Stimulated activated CD4-positive, alpha-beta T cell treated with anti-CD3 and anti-CD28 coated beads, Interleukin-1b, Interleukin-23, amount 100 ng/mL, for 24 hours (primary cell): Measurements from ENCODE around the gene KRTAP4-12.
"Not testable (repeated sequence)": the region's sequence is repeated elsewhere in the genome, so short reads cannot be mapped to it uniquely, and the experiment has no call there.

Experiments
- DNase-seq, 4 experiments: peaks; one replicate each; pipeline ENCODE4 v3.0.0-alpha.2; 2020; ENCODE audit warnings: low read depth in 4 of 4, low spot score in 1 of 4

KRTAP4-12 gene

DNA sequence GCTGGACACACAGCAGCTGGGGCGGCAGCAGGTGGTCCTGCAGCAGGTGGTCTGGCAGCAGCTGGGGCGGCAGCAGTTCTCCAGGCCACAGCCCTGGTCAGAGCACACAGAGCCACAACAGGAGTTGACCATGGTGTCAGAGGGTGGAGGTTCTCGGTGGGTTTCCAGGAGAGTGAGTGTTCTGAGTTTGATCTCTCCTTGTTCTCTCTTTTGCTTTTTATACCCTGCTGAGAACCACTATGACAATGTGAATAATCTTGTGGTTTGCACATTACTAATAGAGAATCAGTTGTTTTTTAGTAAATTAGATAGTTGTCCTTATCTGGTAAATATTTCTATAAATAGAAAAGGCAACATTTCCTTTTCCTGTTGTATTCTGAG is at the start of gene KRTAP4-12:
KRTAP4-12 (minus strand) TSS at position 192 of the 381 bp plus-strand sequence; CDS start at position 132, 60 bp downstream.
- not testable (repeated sequence) for DNase-seq

DNA sequence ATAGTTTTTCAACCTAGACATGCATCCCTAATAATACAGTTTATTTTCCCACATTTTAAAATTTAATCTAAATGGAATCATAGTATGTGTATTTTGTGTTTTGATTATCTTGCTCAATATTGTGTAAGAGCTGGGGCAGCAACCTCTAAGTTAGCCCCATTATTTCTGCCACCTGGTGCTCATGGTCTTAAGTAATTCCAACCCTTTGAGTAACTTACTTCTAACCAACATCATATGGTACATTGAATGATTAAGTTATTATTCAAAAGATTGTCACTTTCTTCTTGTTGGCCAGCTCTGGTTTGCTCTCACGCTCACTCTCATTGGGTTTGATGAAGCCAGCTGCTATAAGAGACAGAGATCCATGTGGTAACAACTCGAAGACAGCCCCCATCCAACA is 47.9 kb upstream of the KRTAP4-12 start:
- no peak for DNase-seq

DNA sequence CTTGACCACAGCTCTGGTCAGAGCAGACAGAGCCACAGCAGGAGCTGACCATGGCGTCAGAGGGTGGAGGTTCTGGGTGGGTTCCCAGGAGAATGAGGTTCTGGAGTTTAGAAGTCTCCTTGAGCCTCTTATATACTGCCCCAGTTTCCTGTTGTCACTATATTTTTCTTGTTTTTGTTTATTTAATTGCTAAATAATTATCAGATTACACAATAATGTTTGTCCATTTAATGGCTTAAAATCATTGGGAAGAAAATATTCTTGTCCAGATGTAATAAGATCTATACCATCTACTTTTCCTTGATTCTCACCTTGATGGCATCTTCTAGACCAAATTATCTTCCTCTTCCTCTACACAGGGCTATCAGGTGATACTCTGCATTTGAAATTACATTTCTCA is 44.1 kb upstream of the KRTAP4-12 start, which contains the start of gene KRTAP4-3:
KRTAP4-3 (minus strand) TSS at position 101 of the 400 bp plus-strand sequence; CDS start at position 52, 49 bp downstream.
- no peak for DNase-seq

DNA sequence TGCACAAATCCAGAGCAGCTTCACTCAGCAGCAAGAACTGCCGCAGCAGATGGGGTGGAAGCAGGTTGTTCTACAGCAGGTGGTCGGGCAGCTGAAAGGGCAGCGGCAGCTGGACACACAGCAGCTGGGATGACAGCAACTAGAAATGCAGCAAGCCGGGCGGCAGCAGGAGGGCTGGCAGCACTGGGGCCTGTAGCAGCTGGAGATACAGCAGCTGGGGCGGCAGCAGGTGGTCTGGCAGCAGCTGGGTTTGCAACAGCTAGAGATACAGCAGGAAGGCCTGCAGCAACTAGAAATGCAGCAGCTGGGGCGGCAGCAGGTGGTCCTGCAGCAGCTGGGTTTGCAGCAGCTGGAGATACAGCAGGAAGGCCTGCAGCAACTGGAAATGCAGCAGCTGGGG is 43.6 kb upstream of the KRTAP4-12 start:
- DNase-seq = no peak

DNA sequence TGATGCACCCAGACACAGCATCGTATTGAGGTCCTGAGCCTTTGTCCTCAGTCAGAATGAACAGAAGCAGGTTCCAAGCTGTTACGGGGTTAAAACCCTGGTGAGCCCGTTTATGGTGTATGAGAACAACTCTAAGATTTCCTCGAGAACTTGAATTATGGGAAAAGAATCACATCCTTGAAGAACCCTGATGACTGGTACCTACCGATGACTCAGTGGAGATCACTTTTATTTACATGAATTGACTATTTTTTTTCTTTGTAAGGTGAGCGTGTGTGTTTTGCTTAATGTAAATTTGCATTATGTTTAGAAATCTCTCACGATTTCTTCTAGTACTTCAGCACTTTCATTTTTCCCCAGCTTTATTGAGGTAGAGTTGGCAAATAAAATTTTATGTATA is 39.8 kb upstream of the KRTAP4-12 start:
- DNase-seq = no peak

DNA sequence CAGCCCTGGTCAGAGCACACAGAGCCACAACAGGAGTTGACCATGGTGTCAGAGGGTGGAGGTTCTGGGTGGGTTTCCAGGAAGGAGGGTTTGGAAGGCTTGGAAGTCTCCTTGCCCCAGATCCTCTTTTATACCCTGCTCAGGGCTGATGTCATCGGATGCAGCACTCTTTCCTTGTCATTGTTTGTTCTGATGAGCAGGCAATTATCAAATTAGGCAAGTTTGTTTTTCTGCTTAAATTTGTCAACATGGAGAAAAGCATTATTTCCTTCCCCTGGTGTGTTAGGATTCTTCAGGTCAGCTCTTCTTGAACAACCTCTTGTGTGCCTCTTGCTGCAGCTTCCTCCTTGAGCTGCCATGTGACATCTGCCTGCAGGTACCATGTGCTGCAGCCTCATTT is 36.7 kb upstream of the KRTAP4-12 start, which contains the start of gene KRTAP4-4:
KRTAP4-4 (minus strand) TSS at position 101 of the 400 bp plus-strand sequence; CDS start at position 44, 57 bp downstream.
- DNase-seq = no peak

DNA sequence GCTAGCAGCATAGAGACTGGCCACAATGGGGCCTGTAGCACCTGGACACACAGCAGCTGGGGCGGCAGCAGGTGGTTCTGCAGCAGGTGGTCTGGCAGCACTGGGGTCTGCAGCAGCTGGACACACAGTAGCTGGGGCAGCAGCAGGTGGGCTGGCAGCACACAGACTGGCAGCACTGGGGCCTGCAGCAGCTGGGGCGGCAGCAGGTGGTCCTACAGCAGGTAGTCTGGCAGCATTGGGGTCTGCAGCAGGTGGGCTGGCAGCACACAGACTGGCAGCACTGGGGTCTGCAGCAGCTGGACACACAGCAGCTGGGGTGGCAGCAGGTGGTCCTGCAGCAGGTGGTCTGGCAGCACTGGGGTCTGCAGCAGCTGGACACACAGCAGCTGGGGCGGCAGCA is 36.2 kb upstream of the KRTAP4-12 start:
- DNase-seq = not testable (repeated sequence)

DNA sequence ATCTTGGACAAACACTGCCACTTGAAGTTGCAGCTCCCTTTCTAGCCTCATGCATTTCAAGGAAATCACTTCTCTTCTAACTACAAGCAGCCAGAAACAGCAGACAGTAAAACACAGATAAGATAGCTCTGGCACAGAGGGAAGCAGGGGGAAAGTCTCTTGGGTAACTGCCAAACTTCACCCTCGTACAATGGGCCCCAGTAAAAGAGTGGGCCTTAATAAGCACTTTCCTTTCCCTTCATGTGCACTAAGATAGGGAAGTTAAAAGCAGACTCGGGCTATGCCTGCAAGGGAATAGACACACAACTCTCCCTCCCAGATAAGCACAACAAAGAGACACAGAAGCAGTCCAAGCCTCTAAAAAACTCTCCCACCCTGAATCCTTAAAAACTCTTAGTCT is 29.9 kb upstream of the KRTAP4-12 start:
- no peak for DNase-seq

DNA sequence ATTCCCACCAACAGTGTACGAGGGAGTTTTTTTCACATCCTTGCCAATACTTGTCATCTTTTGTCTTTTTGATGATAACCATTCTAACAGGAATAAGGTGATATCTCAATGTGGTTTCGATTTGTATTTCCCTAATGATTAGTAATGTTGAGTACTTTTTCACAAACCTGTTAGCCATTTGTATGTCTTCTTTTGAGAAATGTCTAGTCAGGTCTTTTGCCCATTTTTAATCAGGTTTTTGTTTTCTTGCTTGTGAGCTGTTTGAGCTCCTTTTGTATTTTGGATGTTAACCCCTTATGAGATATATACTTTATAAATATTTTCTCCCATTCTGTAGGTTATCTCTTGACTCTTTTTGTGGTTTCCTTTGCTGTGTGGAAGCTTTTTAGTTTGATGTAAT is 27.5 kb upstream of the KRTAP4-12 start:
- DNase-seq = no peak

DNA sequence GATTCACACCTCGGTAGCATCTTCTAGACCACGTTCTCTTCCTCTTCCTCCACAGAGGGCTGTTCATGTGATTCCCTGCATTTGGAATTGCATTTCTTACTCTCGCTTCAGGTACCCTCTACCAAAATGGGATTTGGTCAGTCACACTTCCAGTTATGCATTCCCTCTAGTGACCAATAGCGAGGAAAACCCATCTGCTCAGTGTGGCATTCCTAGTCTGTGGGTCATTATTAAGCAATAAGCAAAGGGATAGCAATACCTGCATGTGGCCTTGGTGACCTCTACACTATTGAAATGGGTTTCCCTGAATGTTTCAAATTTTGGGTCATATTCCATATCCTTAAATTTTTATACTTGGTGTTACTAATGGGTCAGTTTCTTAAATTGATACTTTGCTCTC is 26.0 kb upstream of the KRTAP4-12 start:
- no peak for DNase-seq

DNA sequence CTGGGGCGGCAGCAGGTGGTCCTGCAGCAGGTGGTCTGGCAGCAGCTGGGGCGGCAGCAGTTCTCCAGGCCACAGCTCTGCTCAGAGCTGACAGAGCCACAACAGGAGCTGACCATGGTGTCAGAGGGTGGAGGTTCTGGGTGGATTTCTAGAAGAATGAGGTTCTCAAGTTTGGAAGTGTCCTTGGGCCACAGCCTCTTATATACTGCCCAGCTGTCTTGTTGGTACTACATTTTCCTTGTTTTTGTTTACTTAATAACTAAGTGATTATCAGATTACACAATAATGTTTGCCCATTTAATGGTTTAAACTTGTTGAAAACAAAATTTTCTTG is 25.6 kb upstream of the KRTAP4-12 start, which contains the start of gene KRTAP4-5:
KRTAP4-5 (minus strand) TSS at position 174 of the 334 bp plus-strand sequence; CDS start at position 116, 58 bp downstream.
- no peak for DNase-seq

DNA sequence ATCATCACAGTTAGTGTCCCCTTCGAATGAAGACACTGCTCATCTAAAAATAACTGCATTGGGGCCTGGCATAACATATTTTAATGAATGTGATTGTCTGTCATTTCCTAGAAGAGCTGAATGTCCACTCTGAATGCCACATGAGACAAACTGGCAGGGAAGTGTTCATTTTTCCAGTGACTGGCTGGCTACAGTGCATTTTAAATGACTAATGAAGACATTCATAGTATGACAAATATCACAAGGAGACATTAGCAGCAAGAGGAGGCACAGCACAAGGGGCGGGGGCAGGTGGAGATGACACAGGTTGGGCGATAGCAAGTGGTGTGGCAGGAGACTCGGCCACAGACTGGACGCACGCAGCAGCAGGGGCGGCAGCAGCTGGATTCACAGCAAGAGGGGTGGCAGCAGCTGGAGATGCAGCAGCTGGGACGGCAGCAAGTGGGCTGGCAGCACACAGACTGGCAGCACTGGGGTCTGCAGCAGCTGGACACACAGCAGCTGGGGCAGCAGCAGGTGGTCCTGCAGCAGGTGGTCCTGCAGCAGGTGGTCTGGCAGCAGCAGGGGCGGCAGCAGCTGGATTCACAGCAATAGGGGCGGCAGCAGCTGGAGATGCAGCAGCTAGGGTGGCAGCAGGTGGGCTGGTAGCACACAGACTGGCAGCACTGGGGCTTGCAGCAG is 25.1 kb upstream of the KRTAP4-12 start:
- not testable (repeated sequence) for DNase-seq

DNA sequence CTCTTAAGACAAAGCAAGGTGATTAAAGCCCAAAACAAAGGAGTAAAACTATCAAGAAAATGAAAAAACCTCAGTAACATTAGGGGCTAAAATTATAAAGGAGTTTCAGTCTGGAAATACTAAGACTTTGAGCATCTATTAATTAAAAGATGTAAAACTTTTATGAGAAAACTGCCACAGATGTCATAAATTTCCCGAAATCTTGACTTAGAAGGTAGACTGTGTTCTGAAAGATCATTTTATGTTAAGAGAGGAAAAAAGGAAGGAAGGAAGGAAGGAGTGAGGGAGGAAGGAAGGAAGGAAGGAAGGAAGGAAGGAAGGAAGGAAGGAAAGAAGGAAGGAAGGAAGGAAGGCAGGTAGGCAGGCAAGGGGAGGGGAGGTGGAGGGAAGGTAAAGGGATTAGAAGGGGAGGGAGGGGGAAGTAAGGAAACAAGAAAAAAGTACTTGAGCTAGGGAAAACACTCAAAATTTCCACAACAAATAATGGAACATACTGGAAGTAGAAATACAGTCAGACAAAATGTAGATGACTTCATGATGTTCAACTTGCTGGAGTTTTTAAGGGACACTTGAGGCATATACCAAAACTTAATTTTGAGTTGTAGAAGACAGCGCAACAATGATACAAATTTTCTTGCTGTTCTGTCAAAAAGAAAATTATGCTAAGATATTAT is 23.7 kb upstream of the KRTAP4-12 start:
- no peak for DNase-seq

DNA sequence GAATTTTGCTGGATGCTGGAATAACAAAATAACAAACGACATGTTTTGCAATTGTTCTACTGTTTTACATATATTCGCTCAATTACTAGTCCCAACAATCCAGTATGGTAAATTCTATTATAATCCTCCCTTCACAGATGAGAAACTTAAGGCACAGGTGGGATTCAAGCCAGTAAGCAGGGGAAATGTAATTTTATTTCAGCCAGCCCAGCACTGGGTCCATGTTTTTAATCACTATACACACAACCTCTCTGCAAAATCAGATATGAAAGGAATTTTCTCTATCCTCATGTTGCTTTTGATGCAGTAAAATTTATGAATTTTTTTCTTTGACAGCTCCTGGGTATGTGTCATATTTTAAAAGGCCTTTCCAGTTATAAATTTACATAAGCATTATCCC is 21.3 kb upstream of the KRTAP4-12 start:
- DNase-seq = no peak

DNA sequence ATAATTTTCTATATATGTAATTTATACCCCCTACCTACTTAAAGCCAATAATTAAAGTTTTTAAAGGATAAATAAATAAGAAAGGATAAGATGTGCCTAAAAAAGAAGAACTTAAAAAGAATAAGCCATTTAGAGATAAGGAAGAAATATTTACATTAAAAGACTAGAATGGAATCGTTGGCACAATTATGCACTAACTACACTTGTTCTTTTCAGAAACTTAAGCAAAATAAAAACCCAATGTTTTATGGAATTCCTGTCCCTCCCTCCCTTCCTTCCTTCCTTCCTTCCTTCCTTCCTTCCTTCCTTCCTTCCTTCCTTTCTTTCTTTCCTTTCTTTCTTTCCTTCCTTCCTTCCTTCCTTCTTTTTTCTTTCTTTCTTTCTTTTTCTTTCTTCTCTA is 20.9 kb upstream of the KRTAP4-12 start:
- no peak for DNase-seq

DNA sequence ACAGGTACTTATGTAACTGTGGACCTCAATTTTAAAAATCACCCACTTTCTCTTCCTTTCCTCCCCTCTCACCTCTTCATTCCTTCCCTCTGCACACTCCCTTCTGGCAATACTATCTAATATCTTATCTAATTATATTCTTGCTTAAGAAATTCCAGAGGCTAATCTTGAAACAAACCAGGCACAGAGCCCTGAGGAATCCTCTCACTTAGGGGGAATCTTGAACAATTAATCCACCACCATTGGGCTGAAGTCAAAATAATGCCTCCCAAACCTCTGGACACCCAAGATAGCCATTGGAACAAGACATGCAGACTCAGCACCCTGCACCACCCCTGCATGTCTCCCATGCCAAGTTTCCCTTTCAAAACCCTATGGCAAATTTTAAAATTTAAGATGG is 17.4 kb upstream of the KRTAP4-12 start:
- no peak for DNase-seq

DNA sequence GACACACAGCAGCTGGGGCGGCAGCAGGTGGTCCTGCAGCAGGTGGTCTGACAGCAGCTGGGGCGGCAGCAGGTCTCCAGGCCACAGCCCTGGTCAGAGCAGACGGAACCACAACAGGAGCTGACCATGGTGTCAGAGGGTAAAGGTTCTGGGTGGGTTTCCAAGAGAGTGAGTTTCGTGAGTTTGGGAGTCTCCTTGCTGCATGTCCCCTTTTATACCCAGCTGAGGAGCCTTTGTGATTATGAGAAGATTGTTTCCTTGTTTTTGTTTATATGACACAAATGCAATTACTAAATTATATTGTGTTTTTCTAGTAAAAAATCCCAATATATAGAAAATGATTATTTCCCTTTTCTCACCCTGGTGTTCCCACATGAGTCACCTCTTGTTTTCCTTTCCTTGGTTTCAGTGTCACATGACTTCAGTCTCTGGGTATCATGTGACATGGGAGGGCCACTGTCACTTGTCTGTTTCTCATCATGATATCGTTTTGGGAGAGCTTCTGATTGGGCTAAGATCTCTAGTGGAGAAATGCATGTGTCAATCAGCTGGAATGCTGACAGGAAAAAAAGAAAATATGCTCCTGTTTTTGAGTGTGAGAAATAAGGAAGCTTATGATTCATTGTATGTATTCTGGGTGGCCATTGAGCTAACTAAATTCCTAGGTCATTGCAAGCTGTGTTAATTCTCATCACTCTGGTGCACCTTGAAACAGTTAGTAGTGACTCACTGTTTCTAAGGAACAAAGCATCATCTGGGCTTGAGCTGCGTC is 16.6 kb upstream of the KRTAP4-12 start, which contains the start of gene KRTAP4-6:
KRTAP4-6 (minus strand) TSS at position 185 of the 772 bp plus-strand sequence; CDS start at position 128, 57 bp downstream.
- no peak for DNase-seq

DNA sequence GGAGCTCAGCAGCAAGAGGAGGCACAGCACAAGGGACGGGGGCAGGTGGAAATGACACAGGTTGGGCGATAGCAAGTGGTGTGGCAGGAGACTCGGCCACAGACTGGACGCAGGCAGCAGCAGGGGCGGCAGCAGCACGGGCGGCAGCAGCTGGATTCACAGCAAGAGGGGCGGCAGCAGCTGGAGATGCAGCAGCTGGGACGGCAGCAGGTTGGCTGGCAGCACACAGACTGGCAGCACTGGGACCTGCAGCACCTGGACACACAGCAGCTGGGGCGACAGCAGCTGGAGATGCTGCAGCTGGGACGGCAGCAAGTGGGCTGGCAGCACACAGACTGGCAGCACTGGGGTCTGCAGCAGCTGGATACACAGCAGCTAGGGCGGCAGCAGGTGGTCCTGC is 15.9 kb upstream of the KRTAP4-12 start:
- not testable (repeated sequence) for DNase-seq

DNA sequence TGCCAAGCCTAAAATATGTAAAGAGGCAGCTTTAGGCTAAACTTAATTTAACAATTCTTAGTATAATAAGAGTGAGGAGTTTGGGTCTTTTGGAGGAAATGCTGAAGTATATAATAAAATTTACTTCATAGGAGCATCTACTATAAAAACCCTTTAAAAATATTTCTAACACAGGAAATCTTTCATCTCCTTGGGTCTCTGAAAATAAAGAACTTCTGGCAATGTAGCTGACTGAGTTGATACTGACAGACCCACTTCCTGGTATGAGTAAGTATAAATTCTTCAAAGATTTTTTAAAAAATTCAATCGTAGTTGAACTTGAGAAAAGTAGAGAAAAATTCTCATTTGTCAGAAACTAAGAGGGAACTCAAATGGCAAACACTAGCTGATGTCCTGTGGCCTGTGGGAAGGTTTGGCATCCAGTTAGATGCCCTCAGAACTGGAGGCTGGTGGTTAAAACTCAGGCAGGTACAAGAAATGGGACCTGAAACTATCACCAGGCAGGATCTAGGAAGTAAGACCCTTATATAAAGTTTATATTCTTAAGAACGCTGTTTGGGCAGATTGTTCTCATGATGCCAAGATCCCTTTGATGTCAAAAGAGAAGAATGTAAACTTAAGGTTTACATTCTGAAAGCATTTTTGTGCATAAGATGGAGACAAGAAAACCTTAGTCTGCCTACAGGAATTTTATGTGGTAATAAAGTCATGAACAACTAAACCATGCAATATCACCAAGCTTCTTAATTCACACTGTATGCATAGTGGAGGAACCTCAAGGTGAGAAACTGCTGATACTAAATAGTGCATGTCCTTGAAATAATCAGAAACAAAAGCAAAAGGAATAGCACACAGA is 10.1 kb upstream of the KRTAP4-12 start:
- no peak for DNase-seq

DNA sequence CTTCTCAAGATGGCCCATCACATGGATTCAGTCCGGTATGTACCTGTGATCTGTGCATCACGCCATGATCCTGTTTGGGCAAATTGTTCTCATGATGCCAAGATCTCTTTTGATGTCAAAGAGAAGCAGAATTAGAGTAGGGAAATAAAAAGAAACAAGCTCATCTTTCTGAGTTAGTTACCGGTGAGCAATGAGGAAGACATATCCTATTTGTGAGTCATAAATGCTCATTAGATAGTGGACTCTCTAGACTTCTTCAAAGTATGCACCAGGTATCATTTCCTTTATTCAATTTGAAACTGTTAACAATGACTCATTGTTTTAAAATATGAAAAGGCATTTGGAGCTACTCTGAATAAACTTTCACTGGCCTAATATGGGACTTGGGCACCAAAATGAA is 8.0 kb upstream of the KRTAP4-12 start:
- DNase-seq = no peak

DNA sequence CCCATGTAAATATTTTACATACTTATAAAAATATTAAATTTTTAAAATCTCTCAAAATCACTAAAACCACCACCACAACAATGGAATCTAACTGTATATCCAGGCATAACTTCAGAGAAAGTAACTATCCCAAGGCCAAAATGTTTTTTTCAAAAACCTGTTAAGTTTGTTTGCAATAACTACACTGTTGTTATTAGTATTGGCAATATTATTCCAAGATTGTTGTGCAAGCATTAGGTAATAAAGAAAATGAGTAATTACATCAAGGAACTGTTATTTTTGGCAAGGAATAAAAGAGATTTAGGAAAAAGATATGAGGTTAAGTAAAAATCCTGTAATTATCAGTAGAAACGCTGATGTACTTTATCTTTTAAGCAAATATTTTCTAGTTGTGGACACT is 3.4 kb upstream of the KRTAP4-12 start:
- DNase-seq = no peak
